GM12878 (cell line): ENCODE measurements around the gene PDZD7. TPM values are rescaled to one million over a fixed set of nuclear protein-coding genes. Genes with fewer than 3 reads are reported as not detected.

ENCODE experiments used
- ATAC-seq: fragments of 200-7000 bp; cut with Tn5 transposase; 3 replicates; pipeline ENCODE4 v1.9.1; 2020; ENCODE audit warnings: mild to moderate bottlenecking, moderate library complexity
- BruUV-seq: library from RNA; stranded (reverse); fragments of 400-500 nt; replicated peaks from 2 replicates; lab custom pipeline; 2021; lab: Mats Ljungman, UMichigan
- CTCF ChIA-PET: fragments of 300-600 bp; sonication (Branson Sonifier 250); formaldehyde crosslinking; extraction: SDS; loops from one replicate; lab custom pipeline; 2021; ENCODE audit warnings: inconsistent platforms; lab: Yijun Ruan, JAX
- POLR2A ChIA-PET: fragments of 350-600 bp; formaldehyde crosslinking; extraction: SDS; loops from one replicate; lab custom pipeline; 2021; ENCODE audit warnings: inconsistent platforms; lab: Charles Lee
- RAD21 ChIA-PET: fragments of 300-600 bp; sonication (Branson Sonifier 250); formaldehyde crosslinking; loops from one replicate; lab custom pipeline; 2023; ENCODE audit warnings: antibody characterized with exemption; ENCODE audit not compliant: unreplicated experiment; lab: Charles Lee
- SMC1A ChIA-PET: fragments of 300-600 bp; sonication (Branson Sonifier 250); formaldehyde crosslinking; loops from one replicate; lab custom pipeline; 2023; ENCODE audit not compliant: unreplicated experiment, uncharacterized antibody; lab: Charles Lee
- DNase-seq: peaks from one replicate; pipeline ENCODE4 v3.0.0-alpha.2; 2011; ENCODE audit warnings: low read depth, low spot score
- FAIRE-seq: peaks from 3 replicates; lab custom pipeline; 2011; peaks lifted over from hg19 to GRCh38; lab: Jason Lieb, UNC
- H2AFZ ChIP-seq: 2 replicates; pipeline ENCODE4 v1.6.0; 2011; ENCODE audit warnings: low read depth, low read length, control low read depth; ENCODE audit not compliant: control insufficient read depth
- H3K27ac ChIP-seq: 2 replicates; pipeline ENCODE4 v1.5.1; 2011; ENCODE audit warnings: control low read depth; ENCODE audit not compliant: control insufficient read depth, insufficient read depth
- H3K27me3 ChIP-seq, 2 experiments: replicated peaks in 1 of 2; 2 replicates each; pipeline versions ENCODE4 v1.6.0 to v1.6.1; 2011; ENCODE audit warnings: low read length in 1 of 2; ENCODE audit not compliant: control insufficient read depth in 2 of 2, insufficient read depth in 2 of 2
- H3K36me3 ChIP-seq, 2 experiments: 2 replicates each; pipeline ENCODE4 v1.5.1; 2011; ENCODE audit warnings: low read length in 1 of 2; ENCODE audit not compliant: control insufficient read depth in 2 of 2, insufficient read depth in 2 of 2
- H3K4me1 ChIP-seq: 2 replicates; pipeline ENCODE4 v1.6.1; 2011; ENCODE audit warnings: mild to moderate bottlenecking, low read length, moderate library complexity, mixed read lengths; ENCODE audit not compliant: control insufficient read depth, insufficient read depth
- H3K4me2 ChIP-seq: 2 replicates; pipeline ENCODE4 v1.6.0; 2011; ENCODE audit warnings: control low read depth; ENCODE audit not compliant: control insufficient read depth, insufficient read depth
- H3K4me3 ChIP-seq: fragments of 200-600 bp; sonication (generic); 2 replicates; pipeline ENCODE4 v1.5.1; 2016
- H3K79me2 ChIP-seq: 2 replicates; pipeline ENCODE4 v1.6.0; 2011; ENCODE audit warnings: low read length; ENCODE audit not compliant: control insufficient read depth, insufficient read depth
- H3K9ac ChIP-seq: 2 replicates; pipeline ENCODE4 v1.8.0; 2011; ENCODE audit warnings: low read length, control low read depth, mixed read lengths; ENCODE audit not compliant: control insufficient read depth, insufficient read depth
- H3K9me3 ChIP-seq: replicated peaks from 3 replicates; pipeline ENCODE4 v1.5.1; 2011; ENCODE audit warnings: mild to moderate bottlenecking, low read length; ENCODE audit not compliant: control insufficient read depth, insufficient read depth
- H4K20me1 ChIP-seq: 2 replicates; pipeline ENCODE4 v1.6.0; 2011; ENCODE audit not compliant: control insufficient read depth, insufficient read depth
- CBX3 ChIP-seq: fragments of 200-600 bp; sonication (generic); IDR thresholded peaks from 2 replicates; pipeline ENCODE4 v1.6.1; 2016; ENCODE audit warnings: low read depth, borderline replicate concordance
- FOS ChIP-seq: IDR thresholded peaks from 3 replicates; pipeline ENCODE4 v1.6.1; 2011; ENCODE audit warnings: borderline replicate concordance; ENCODE audit not compliant: insufficient read length; ENCODE audit errors: extremely low read depth
- GABPA ChIP-seq: IDR thresholded peaks from 2 replicates; pipeline ENCODE4 v1.6.1; 2014; ENCODE audit warnings: antibody characterized with exemption, low read depth, mild to moderate bottlenecking, inconsistent platforms
- KDM1A ChIP-seq: fragments of 200-600 bp; sonication (generic); IDR thresholded peaks from 2 replicates; pipeline ENCODE4 v1.6.1; 2016; ENCODE audit warnings: borderline replicate concordance
- NFIC ChIP-seq: IDR thresholded peaks from 2 replicates; pipeline ENCODE4 v1.6.1; 2012; ENCODE audit warnings: low read depth, mild to moderate bottlenecking, inconsistent platforms, low read length, moderate library complexity
- NFYB ChIP-seq: IDR thresholded peaks from 2 replicates; pipeline ENCODE4 v1.6.1; 2011; ENCODE audit warnings: low read depth, mild to moderate bottlenecking, low read length, improper control_type of control experiment, moderate library complexity; ENCODE audit not compliant: insufficient read depth
- WGBS: methylation state at CpG from one replicate; pipeline ENCODE4 v1.1.6; 2016; ENCODE audit warnings: low lambda C conversion rate; ENCODE audit not compliant: insufficient replicate concordance, insufficient coverage; ENCODE audit errors: missing lambda C conversion rate; 5-methylcytosine and 5-hydroxymethylcytosine counted together
- in situ Hi-C: fragments of 300-500 bp; cut with MboI; formaldehyde crosslinking; loops from 9 replicates; pipeline ENCODE4 v1.14.3; 2018; ENCODE audit warnings: mixed read lengths
- intact Hi-C: fragments of 100-400 bp; cut with micrococcal nuclease; formaldehyde crosslinking; loops from one replicate; pipeline ENCODE4 v1.14.2; 2022; ENCODE audit not compliant: unreplicated experiment
- polyA plus RNA-seq, 11 experiments: library from polyadenylated mRNA; depleted of rRNA in 4 of 11; unstranded in 6 of 11; stranded (reverse) in 5 of 11; fragments of >200 nt; fragmentation: Nextera tagmentation in 4 of 11; fragmentation: Illumina TruSeq in 1 of 11; extraction: Ambion mirVana in 4 of 11; extraction: Trizol in 1 of 11; gene quantifications; 1 replicate in 1 of 11; 2 replicates in 10 of 11; pipeline versions ENCODE4 v1.2.1 to v1.2.3, GENCODE V29; 2011 to 2016; ENCODE audit warnings: inconsistent platforms in 2 of 11, missing spikeins in 2 of 11, low read depth in 1 of 11
- total RNA-seq, 4 experiments: library from RNA; depleted of rRNA in 3 of 4; stranded (reverse); fragments of >200 nt in 3 of 4; fragmentation: Illumina TruSeq in 1 of 4; extraction: Trizol in 1 of 4; gene quantifications; 2 replicates each; pipeline versions ENCODE4 v1.2.1 to v1.2.3, GENCODE V29; 2013 to 2021
- TF ChIP-seq, protein P1 (sequence below): IDR thresholded peaks from 2 replicates; pipeline ENCODE4 v1.6.1; 2012; ENCODE audit warnings: improper control_type of control experiment, low read depth, low read length; ENCODE audit not compliant: insufficient replicate concordance
- TF ChIP-seq, protein P2 (sequence below): fragments of 450-650 bp; IDR thresholded peaks from 2 replicates; pipeline ENCODE4 v1.6.1; 2017; ENCODE audit warnings: mild to moderate bottlenecking, moderate library complexity

PDZD7 gene
- total and polyA plus RNA-seq, 10 of the 15 experiments (the other 5 are each of a cell fraction or from before 2014, with no cell fraction given): 0.01 to 0.20 (median 0.03) TPM; not detected in 7

DNA sequence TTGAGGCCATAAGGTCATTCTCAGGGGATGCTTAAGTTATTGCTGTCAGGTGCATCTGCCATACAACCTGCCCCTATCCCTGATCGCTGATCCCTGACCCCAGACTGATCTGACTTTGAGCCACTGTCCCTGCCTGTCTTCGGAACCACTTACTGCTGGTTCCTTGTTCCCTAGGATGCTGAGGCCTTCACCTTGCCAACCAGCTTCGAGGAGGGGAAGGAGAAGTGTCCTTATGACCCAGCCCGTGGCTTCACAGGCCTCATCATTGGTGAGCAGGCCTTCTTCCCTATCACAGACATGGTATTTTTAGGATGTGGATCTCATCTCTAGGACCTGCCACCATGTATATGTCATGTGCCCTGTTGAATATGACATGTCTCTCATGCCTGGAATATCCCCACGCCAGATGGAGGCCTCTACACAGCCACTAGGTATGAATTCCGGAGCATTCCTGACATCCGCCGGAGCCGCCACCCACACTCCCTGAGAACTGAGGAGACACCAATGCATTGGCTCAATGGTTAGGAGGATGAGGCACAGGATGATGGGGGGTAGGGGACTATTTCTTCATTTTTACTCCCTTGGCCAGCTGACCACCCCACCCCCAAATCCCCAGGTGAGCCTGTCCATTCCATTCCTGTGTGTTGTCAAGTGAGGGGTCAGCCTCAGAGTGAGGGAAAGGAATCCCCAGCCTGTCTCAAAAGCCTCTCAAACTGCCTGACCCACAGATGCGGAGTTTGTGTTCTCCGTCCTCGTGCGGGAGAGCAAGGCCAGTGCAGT is 52.6 kb downstream of the PDZD7 start:
- intact Hi-C loops: no loop called here
- Histone ChIP-seq H3K4me1 (no peaks in the 10 kb centered on the region), H4K20me1 (no peaks in the 10 kb centered on the region), H3K36me3 (peaks cover 0 to 3% of the 10 kb centered on the region in 2 experiments; a peak in 2 of 4 replicates), H2AFZ (no peak overlapping the region), H3K79me2 (no peaks in the 10 kb centered on the region), H3K9me3 (no peaks in the 10 kb centered on the region), H3K27me3 (no peaks in the 10 kb centered on the region), H3K27ac (no peak overlapping the region), H3K4me2 (no peak overlapping the region), H3K4me3 (no peak overlapping the region), H3K9ac (no peak overlapping the region)
- ATAC-seq (no peak), FAIRE-seq (no peak), DNase-seq (no peak)
- CTCF ChIA-PET: no interaction called here
- 85% methylated on average over 13 of the region's 13 CpGs for WGBS
- RAD21 ChIA-PET: no interaction called here
- in situ Hi-C loops: no loop called here
- POLR2A ChIA-PET: no interaction called here
- TF ChIP-seq KDM1A (no peak), NFIC (no peak), GABPA (no peak), FOS (no peak), CBX3 (no peak), NFYB (no peak)
- TF ChIP-seq, protein P1, sequence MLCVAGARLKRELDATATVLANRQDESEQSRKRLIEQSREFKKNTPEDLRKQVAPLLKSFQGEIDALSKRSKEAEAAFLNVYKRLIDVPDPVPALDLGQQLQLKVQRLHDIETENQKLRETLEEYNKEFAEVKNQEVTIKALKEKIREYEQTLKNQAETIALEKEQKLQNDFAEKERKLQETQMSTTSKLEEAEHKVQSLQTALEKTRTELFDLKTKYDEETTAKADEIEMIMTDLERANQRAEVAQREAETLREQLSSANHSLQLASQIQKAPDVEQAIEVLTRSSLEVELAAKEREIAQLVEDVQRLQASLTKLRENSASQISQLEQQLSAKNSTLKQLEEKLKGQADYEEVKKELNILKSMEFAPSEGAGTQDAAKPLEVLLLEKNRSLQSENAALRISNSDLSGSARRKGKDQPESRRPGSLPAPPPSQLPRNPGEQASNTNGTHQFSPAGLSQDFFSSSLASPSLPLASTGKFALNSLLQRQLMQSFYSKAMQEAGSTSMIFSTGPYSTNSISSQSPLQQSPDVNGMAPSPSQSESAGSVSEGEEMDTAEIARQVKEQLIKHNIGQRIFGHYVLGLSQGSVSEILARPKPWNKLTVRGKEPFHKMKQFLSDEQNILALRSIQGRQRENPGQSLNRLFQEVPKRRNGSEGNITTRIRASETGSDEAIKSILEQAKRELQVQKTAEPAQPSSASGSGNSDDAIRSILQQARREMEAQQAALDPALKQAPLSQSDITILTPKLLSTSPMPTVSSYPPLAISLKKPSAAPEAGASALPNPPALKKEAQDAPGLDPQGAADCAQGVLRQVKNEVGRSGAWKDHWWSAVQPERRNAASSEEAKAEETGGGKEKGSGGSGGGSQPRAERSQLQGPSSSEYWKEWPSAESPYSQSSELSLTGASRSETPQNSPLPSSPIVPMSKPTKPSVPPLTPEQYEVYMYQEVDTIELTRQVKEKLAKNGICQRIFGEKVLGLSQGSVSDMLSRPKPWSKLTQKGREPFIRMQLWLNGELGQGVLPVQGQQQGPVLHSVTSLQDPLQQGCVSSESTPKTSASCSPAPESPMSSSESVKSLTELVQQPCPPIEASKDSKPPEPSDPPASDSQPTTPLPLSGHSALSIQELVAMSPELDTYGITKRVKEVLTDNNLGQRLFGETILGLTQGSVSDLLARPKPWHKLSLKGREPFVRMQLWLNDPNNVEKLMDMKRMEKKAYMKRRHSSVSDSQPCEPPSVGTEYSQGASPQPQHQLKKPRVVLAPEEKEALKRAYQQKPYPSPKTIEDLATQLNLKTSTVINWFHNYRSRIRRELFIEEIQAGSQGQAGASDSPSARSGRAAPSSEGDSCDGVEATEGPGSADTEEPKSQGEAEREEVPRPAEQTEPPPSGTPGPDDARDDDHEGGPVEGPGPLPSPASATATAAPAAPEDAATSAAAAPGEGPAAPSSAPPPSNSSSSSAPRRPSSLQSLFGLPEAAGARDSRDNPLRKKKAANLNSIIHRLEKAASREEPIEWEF: no peak
- TF ChIP-seq, protein P2, sequence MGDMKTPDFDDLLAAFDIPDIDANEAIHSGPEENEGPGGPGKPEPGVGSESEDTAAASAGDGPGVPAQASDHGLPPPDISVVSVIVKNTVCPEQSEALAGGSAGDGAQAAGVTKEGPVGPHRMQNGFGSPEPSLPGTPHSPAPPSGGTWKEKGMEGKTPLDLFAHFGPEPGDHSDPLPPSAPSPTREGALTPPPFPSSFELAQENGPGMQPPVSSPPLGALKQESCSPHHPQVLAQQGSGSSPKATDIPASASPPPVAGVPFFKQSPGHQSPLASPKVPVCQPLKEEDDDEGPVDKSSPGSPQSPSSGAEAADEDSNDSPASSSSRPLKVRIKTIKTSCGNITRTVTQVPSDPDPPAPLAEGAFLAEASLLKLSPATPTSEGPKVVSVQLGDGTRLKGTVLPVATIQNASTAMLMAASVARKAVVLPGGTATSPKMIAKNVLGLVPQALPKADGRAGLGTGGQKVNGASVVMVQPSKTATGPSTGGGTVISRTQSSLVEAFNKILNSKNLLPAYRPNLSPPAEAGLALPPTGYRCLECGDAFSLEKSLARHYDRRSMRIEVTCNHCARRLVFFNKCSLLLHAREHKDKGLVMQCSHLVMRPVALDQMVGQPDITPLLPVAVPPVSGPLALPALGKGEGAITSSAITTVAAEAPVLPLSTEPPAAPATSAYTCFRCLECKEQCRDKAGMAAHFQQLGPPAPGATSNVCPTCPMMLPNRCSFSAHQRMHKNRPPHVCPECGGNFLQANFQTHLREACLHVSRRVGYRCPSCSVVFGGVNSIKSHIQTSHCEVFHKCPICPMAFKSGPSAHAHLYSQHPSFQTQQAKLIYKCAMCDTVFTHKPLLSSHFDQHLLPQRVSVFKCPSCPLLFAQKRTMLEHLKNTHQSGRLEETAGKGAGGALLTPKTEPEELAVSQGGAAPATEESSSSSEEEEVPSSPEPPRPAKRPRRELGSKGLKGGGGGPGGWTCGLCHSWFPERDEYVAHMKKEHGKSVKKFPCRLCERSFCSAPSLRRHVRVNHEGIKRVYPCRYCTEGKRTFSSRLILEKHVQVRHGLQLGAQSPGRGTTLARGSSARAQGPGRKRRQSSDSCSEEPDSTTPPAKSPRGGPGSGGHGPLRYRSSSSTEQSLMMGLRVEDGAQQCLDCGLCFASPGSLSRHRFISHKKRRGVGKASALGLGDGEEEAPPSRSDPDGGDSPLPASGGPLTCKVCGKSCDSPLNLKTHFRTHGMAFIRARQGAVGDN: no peak
- BruUV-seq: no TSS peak
- SMC1A ChIA-PET: no interaction called here
